GM23338 (cell line): Measurements from ENCODE around the gene OPN1MW3. TPM values are rescaled to one million over a fixed set of nuclear protein-coding genes. Genes with fewer than 3 reads are reported as not detected.

Experiments used
- ATAC-seq: fragments of 200-7000 bp; cut with Tn5 transposase; 3 replicates; pipeline ENCODE4 v1.9.1; 2020
- DNase-seq: peaks from one replicate; pipeline ENCODE4 v3.0.0-alpha.2; 2015; ENCODE audit warnings: low spot score
- H2AFZ ChIP-seq: fragments of 200-600 bp; sonication (generic); 2 replicates; pipeline ENCODE4 v1.8.0; 2016; ENCODE audit warnings: antibody characterized with exemption, mild to moderate bottlenecking, moderate library complexity
- H3F3A ChIP-seq: fragments of 200-600 bp; sonication (generic); replicated peaks from 2 replicates; pipeline ENCODE4 v1.8.0; 2017; ENCODE audit warnings: antibody characterized with exemption, mixed run types, low read depth
- H3K27ac ChIP-seq: fragments of 200-600 bp; sonication (generic); 2 replicates; pipeline ENCODE4 v1.6.1; 2016; ENCODE audit warnings: low read depth
- H3K27me3 ChIP-seq: fragments of 200-600 bp; sonication (generic); 2 replicates; pipeline ENCODE4 v1.8.0; 2016; ENCODE audit warnings: mild to moderate bottlenecking, mixed run types, moderate library complexity; ENCODE audit not compliant: insufficient read depth
- H3K36me3 ChIP-seq: fragments of 200-600 bp; sonication (generic); 2 replicates; pipeline ENCODE4 v1.8.0; 2016; ENCODE audit warnings: mild to moderate bottlenecking; ENCODE audit not compliant: insufficient read depth
- H3K4me1 ChIP-seq: fragments of 200-600 bp; sonication (generic); 2 replicates; pipeline ENCODE4 v1.8.0; 2016; ENCODE audit warnings: mild to moderate bottlenecking, moderate library complexity; ENCODE audit not compliant: insufficient read depth
- H3K4me2 ChIP-seq: fragments of 200-600 bp; sonication (generic); 2 replicates; pipeline ENCODE4 v1.7.1; 2017; ENCODE audit warnings: mixed run types
- H3K4me3 ChIP-seq: fragments of 200-600 bp; sonication (generic); 2 replicates; pipeline ENCODE4 v1.6.1; 2016; ENCODE audit warnings: mixed run types
- H3K79me2 ChIP-seq: fragments of 200-600 bp; sonication (generic); replicated peaks from 2 replicates; pipeline ENCODE4 v1.8.0; 2017; ENCODE audit warnings: mild to moderate bottlenecking; ENCODE audit not compliant: insufficient read depth
- H3K9me2 ChIP-seq: fragments of 200-600 bp; sonication (generic); 2 replicates; pipeline ENCODE4 v1.8.0; 2017; ENCODE audit not compliant: insufficient read depth
- H4K20me1 ChIP-seq: fragments of 200-600 bp; sonication (generic); replicated peaks from 2 replicates; pipeline ENCODE4 v1.8.0; 2017; ENCODE audit warnings: mild to moderate bottlenecking; ENCODE audit not compliant: insufficient read depth
- H3K27ac Mint-ChIP-seq: 2 replicates; pipeline ENCODE4 v1.8.0; 2020; ENCODE audit warnings: inconsistent platforms, mild to moderate bottlenecking, moderate library complexity, mixed read lengths
- H3K27me3 Mint-ChIP-seq: 3 replicates; pipeline ENCODE4 v1.8.0; 2022; ENCODE audit warnings: low read depth, mild to moderate bottlenecking, moderate library complexity, mixed read lengths, inconsistent platforms; ENCODE audit not compliant: insufficient read depth, poor library complexity
- H3K36me3 Mint-ChIP-seq: 3 replicates; pipeline ENCODE4 v1.8.0; 2021; ENCODE audit warnings: low read depth, mild to moderate bottlenecking, inconsistent platforms, moderate library complexity, mixed read lengths
- H3K4me1 Mint-ChIP-seq: 3 replicates; pipeline ENCODE4 v1.8.0; 2020; ENCODE audit warnings: mild to moderate bottlenecking, inconsistent platforms, mixed read lengths
- H3K4me3 Mint-ChIP-seq: 3 replicates; pipeline ENCODE4 v1.8.0; 2021; ENCODE audit warnings: moderate library complexity, mild to moderate bottlenecking, inconsistent platforms, mixed read lengths
- H3K9me3 Mint-ChIP-seq: 3 replicates; pipeline ENCODE4 v1.8.0; 2020; ENCODE audit warnings: moderate library complexity, mild to moderate bottlenecking, inconsistent platforms, mixed read lengths
- CREB1 ChIP-seq: fragments of 250-450 bp; sonication (Bioruptor Pico); IDR thresholded peaks from 2 replicates; pipeline ENCODE4 v1.5.0; 2020; ENCODE audit warnings: low read depth, mild to moderate bottlenecking, moderate library complexity
- CTCF ChIP-seq, 2 experiments: fragments of 200-600 bp in 1 of 2; sonication (generic) in 1 of 2; conservative IDR thresholded peaks; 2 replicates each; pipeline versions ENCODE4 v1.5.1 to v1.6.1; 2016 to 2017; ENCODE audit warnings: antibody characterized with exemption in 2 of 2, low read depth in 2 of 2, mild to moderate bottlenecking in 2 of 2, moderate library complexity in 1 of 2
- ETS1 ChIP-seq: IDR thresholded peaks from 2 replicates; pipeline ENCODE4 v1.6.1; 2016; ENCODE audit warnings: antibody characterized with exemption
- EZH2 ChIP-seq: fragments of 200-600 bp; sonication (generic); IDR thresholded peaks from one replicate; pipeline ENCODE4 v1.8.0; 2017; ENCODE audit warnings: antibody characterized with exemption, mild to moderate bottlenecking, low read depth; ENCODE audit not compliant: unreplicated experiment
- EZH2phosphoT487 ChIP-seq: fragments of 200-600 bp; sonication (generic); IDR thresholded peaks from one replicate; pipeline ENCODE4 v1.8.1; 2018; ENCODE audit warnings: antibody characterized with exemption; ENCODE audit not compliant: unreplicated experiment
- JUNB ChIP-seq: IDR thresholded peaks from one replicate; pipeline ENCODE4 v1.6.1; 2016; ENCODE audit warnings: antibody characterized with exemption; ENCODE audit not compliant: unreplicated experiment
- NANOG ChIP-seq: IDR thresholded peaks from 2 replicates; pipeline ENCODE4 v1.6.1; 2016; ENCODE audit warnings: antibody characterized with exemption, borderline replicate concordance
- POLR2AphosphoS5 ChIP-seq: IDR thresholded peaks from 2 replicates; pipeline ENCODE4 v1.6.1; 2016; ENCODE audit warnings: antibody characterized with exemption, low read depth
- REST ChIP-seq: IDR thresholded peaks from one replicate; pipeline ENCODE4 v1.6.1; 2018; ENCODE audit warnings: antibody characterized with exemption; ENCODE audit not compliant: unreplicated experiment
- ZNF114 ChIP-seq: fragments of 250-450 bp; sonication (Bioruptor Pico); IDR thresholded peaks from 2 replicates; pipeline ENCODE4 v1.5.0; 2020; ENCODE audit warnings: mild to moderate bottlenecking, moderate library complexity
- ZNF331 ChIP-seq: fragments of 250-450 bp; sonication (Bioruptor Pico); IDR thresholded peaks from 2 replicates; pipeline ENCODE4 v1.5.0; 2020; ENCODE audit warnings: low read depth, mild to moderate bottlenecking, moderate library complexity
- ZNF462 ChIP-seq: fragments of 250-450 bp; sonication (Bioruptor Pico); IDR thresholded peaks from 2 replicates; pipeline ENCODE4 v1.5.0; 2020; ENCODE audit warnings: mild to moderate bottlenecking, moderate library complexity
- polyA plus RNA-seq: library from polyadenylated mRNA; unstranded; fragments of >200 nt; fragmentation: Nextera tagmentation; extraction: Ambion mirVana; gene quantifications from 2 replicates; pipeline ENCODE4 v1.2.1, GENCODE V29; 2016
- total RNA-seq: library from RNA; depleted of rRNA; stranded (reverse); fragments of >200 nt; shearing (Covaris generic); gene quantifications from 2 replicates; pipeline ENCODE4 v1.2.3, GENCODE V29; 2014

The OPN1MW3 gene
- total and polyA plus RNA-seq, 2 experiments from 2014 or later, result not detected

- no peak within 1 kb of the TSS for H3K4me3 Mint-ChIP-seq
- Histone ChIP-seq H3K9me2 (no peaks in the 10 kb centered on the region), H3F3A (no peaks in the 10 kb centered on the region), H4K20me1 (no peaks in the 10 kb centered on the region), H3K4me1 (no peaks in the 10 kb centered on the region), H3K36me3 (no peaks in the 10 kb centered on the region), H3K27me3 (no peaks in the 10 kb centered on the region), H2AFZ (no peak within 1 kb of the TSS), H3K4me3 (no peak within 1 kb of the TSS), H3K4me2 (no peak within 1 kb of the TSS), H3K27ac (no peak within 1 kb of the TSS), H3K79me2 (no peaks in the 10 kb centered on the region)
- TF ChIP-seq EZH2 (no peak), CREB1 (CRISPR knock-in tag) (no peak), JUNB (no peak), POLR2AphosphoS5 (no peak), CTCF (conservative IDR thresholded peaks at IDR 0.05; ENCODE audit: low read depth in 2 of 2) (no peak), NANOG (no peak), ZNF462 (CRISPR knock-in tag) (no peak), EZH2phosphoT487 (no peak), ETS1 (no peak), ZNF114 (CRISPR knock-in tag) (no peak), ZNF331 (CRISPR knock-in tag) (no peak), REST (no peak)
- H3K4me1 Mint-ChIP-seq, result no peaks in the 10 kb centered on the region
- no peaks in the 10 kb centered on the region for H3K36me3 Mint-ChIP-seq
- no peak within 1 kb of the TSS for H3K27ac Mint-ChIP-seq
- no peak for ATAC-seq
- H3K27me3 Mint-ChIP-seq, result peaks cover 6% of the 10 kb centered on the region
- no peaks in the 10 kb centered on the region; the same call in 2 of the 3 replicates for H3K9me3 Mint-ChIP-seq
- no peak for DNase-seq
These were observed 37.6 kb downstream of the OPN1MW3 start, which contains the start of gene TEX28 for GRCh38 chrX:154294791-154295574. Gene TEX28, minus strand, starts transcription at chrX:154295124. Its CDS starts 3,007 bp downstream, at chrX:154292117.
